Activated CD4-positive, alpha-beta T cell treated with anti-CD3 and anti-CD28 coated beads, Interleukin-2, Interleukin-6, amounts not matched to agents 100 ng/mL and 50 ng/mL, durations not matched to agents 16 hours and 8 hours (primary cell): Measurements from ENCODE around the gene SLC39A2.
"Not testable (repeated sequence)": the region's sequence is repeated elsewhere in the genome, so short reads cannot be mapped to it uniquely, and the experiment has no call there.

Experiments
- DNase-seq: peaks from one replicate; pipeline ENCODE4 v3.0.0-alpha.2; 2020

Gene SLC39A2

DNA sequence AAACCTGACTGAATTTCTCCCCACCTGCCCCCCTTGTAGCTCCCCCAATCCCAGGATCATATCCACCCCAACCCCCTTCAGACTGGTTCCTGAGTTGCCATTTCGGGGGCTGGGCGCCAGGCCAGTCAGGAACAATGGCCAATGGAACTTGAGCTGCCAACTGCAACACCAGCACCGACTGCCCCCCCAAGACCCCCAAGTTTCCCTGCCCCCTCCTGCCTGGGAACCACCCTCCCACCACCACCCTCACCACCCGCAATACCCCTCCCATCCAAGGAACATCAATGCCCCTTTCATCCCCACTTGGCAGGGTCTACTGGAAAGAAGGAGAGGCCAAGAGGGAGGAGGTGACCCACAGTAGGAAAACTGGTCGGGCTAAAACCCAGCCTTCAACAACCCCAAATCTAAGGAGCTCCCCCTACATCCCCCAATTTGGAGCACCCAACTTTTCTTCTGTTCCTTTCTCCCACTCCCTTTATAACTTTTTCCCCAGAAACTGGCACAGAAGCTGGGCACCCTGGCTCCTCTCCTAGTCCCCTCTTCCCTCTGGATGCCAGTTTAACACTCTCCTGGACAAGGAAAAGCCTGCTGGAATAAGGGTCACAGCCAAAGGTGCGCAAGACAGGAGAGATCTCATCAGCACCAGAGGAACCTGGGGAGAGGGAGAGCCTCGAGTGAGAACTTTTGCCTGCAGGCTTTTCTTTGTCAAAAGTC lies 27.3 kb downstream of the SLC39A2 start:
- no peak for DNase-seq

DNA sequence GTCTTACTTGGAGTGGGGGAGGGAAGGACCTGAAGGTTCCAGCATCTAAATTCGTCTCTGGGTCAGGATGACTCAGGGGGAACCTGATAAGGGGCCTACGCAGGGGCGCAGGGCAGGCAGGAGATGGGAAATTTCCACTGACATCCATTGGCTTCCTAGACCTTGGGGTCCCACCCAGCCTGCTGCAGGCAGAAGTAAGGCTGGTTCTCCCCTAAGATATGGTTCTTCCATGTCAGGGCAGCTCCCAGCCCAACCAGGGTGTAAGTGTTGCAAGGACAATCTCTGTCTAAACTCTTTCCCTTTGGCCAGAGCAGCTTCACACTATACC lies 27.9 kb downstream of the SLC39A2 start:
- no peak for DNase-seq

DNA sequence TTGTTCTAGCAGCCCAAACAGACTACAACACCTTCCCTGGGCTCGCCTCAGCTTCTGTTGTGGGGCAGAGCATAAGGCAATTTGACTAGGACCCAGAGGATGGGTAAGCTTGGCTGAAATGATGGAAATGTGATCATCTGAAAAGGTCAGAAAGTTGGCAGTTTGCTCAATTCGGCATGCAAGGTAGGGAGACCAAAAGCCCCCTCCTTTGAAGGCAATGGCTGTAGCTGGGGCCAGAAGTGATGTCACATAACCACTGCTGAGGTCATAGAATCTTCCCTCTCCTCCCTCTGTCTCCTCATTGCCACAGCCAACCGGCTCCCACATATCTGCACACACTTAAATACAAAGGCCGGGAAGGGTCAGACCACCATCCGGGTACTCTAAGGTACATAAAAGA lies 30.8 kb downstream of the SLC39A2 start, which contains the start of gene TPPP2:
TPPP2 (plus strand) TSS at position 301 of the 400 bp plus-strand sequence. CDS start 365 bp downstream, outside the sequence.
- DNase-seq = no peak

DNA sequence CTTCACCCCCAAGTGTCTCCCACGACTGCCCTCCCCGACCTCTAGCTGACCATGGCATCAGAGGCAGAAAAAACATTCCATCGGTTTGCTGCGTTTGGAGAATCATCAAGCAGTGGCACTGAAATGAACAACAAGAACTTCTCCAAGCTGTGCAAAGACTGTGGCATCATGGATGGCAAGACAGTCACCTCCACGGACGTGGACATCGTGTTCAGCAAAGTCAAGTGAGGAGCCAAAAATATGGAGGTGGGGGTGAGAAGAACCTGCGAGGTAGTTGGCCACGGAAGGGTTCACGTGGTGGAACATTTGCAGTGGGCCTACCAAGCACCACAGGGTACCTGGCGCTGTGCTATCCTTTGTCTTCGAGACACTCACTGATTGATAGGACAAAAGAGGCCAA lies 31.4 kb downstream of the SLC39A2 start:
- DNase-seq = no peak

DNA sequence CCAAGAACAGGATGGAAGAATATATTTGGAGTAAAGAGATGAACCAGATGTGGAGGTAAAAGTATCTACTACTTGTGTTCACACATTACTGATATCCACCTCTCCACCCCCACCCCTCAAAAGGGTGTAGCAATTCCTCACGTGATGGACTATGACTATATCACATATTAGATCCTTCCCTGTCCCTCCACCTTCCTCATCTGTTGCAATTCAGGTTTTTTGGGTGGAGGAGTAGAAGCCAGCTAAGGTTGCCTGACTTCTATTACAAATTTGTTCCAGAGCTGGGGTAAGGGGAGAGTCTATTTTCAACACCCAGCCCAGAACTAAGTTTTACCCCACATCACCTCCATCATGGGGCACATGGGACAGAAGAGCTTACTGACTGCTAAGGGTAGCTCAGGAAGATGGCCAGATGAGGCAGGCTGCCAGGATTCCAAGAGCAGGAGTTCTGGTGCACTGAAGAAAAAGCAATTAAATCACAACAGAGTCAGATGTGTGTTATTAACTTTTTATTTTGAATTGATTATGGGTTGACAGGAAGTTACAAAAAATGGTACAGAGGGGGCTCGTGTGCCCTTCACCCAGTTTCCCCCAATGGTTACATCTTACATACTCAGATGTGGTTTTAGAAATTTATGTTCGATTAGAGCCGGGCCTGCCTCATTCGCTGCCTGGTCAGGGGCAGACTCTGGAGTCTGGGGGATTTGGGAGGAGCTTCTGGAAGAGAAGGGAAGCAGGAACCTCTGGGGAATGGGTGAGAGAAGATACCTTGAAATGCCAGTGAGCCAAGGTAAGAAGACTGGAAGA lies 33.4 kb downstream of the SLC39A2 start:
- no peak for DNase-seq

DNA sequence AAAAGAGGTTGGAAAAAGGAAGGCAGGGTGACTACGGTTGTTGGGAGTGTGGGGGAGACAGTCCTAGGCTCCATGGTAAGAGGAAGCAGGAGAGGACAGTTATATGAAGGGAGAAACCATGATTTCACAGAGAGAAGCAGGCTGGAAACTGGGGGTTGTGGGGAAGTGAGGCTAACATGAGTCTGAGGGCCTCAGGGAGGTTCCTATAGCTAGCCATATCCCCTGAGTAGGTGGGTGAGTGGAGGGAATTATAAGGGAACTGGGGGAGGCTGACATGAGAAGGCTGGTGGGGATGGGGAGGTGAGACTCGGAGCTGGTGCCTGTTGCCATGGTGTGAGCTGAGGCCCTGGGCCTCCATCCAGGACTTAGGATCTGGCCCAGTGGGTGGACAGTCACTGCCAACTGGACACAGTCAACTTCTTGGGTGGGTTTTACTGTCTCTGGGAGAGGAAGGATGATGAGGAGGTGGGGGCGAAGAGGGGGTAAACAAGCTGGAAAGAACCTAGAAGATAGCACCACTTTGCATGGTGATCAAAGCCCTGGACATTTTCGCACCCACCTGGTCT lies 34.1 kb downstream of the SLC39A2 start:
- DNase-seq = no peak

DNA sequence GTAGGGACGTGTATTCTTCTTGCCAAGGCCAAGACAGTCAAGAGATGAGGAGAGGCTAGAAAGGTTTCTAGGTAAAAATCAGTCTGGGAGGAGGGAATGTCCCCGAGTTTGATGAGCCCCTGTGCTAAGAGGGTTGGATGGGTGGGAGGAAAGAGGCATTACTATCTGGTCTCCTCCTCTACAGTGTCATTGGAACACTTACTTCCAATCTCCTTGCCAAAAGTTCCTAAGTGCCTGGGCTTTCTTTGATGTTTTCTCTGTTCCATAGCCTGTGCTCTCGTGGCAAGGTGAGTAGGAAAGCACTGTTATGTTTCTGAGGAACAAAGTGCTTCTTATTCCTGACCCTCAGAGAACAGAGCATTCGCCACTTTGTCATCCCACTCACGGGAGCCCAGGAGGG lies 35.6 kb downstream of the SLC39A2 start, which contains the start of gene RNASE13:
RNASE13 (minus strand) TSS at position 101 of the 400 bp plus-strand sequence. CDS start 519 bp downstream, outside the sequence.
- no peak for DNase-seq

DNA sequence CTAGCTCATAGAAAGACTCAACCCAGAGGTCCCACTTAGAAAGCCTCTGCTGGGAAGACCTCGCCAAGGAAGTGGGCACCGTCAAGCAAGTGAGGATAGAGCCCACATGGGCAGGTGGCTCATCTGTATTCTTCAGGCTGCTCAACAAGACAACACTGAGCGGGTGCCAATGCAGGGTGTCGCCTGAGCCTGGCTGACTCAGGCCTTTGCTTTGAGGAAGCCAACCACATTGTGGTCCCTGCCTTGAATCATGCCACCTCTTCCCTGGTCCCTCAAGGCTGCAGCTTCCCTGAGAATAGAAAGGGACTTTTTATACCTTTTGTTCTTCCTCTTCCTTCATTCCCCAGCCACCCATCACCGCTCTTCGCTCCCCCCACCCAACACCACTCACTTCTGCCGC lies 37.7 kb downstream of the SLC39A2 start:
- DNase-seq = no peak

DNA sequence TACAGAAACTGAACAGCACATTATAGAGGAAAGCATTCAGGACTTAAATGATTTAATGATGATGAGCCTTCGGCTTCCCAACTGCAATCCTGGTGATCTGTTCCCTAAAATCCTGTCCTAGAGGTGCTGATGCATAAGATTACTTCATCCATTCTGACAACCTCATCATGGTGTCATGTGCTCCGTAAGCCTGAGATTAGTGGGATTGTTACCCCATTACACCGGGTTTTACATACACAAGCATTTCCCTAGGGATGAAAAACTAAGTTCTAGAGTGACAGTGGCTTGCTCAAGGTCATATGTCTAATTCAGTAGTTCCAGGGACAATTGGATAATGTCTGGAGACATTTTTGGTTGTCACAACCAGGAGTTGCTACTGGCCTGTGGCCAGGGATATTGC lies 38.1 kb downstream of the SLC39A2 start:
- DNase-seq = no peak

DNA sequence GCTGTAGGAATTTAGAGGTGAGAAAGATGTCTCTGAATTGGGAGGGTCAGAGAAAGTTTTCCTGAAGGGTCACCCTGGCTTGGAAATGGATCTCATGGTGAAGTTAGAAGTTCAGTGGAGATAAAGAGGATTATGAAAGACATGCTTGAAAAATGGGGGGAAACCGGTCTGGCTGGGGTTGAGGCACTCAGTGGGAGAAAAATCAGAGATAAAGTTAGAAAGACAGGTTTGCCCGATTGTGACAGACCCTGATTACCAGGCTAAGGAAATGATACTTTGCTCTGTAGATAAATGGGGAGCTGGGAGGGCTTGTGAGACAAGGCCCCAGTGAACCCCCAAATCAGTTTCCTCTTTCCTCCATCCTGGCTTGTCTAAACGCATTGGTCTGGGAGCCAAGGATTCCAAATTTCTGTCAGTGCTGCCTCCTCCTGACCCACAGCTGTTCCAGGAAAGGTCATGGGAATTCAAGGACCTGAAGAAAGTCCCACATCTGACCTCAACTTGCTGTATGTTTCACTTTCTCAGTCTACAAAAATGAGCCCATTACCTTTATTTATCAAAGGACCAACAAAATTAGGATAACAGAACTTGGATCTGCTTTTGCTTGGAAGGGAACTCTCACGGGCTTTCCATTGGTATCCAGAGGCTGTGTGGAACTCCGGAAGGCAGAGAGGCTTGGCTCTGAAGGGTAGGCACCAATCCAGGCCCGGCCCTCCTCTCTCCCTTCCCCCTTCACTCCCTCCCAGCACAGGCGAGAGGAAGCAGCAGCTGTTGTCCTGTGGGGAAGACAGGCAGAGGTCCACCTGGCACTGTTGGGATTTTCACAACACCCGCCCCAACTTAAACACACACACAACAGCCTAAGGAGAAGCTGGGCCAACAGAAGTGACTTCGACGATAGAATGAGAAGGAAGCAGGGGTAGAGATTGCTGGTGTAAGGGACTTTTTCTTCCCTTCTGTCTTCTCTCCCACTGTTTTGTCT lies 39.6 kb downstream of the SLC39A2 start:
- no peak for DNase-seq

DNA sequence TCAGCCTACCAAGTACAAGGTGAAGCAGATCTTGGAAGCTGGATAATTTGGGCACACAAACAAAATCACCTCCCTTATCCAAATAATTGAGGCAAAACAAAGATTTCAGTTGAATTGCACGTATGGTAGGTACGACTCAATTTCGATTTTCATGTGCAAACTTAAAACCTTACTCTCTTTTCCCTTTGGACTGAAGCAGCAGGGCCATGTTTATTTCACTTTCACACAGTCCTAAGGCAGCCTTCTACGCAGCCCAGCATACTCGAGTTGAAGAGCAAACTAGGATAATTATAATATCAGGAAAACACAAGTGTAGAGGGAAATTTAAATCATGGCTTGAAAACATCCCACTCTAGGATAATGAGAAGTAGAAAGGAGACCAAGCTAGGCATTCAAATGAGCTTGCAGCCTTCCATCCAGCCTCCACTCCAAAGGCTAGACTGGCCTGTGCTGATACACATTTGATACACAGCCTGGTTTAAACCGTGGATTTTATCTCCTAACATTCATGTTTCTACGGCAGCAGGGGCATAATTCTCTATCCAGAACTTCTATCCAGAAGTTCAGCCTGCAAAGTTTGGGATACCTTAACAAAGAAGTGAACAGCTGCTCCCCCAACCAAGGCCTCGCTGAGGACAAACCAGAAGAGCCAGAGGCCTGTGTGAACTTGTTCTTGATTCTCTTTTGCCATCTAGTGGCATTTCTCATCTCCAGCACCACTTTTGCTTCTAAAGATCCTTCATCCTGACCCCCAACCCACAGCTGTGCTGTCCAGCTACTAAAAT lies 40.7 kb downstream of the SLC39A2 start:
- DNase-seq = peak; percentile 30

DNA sequence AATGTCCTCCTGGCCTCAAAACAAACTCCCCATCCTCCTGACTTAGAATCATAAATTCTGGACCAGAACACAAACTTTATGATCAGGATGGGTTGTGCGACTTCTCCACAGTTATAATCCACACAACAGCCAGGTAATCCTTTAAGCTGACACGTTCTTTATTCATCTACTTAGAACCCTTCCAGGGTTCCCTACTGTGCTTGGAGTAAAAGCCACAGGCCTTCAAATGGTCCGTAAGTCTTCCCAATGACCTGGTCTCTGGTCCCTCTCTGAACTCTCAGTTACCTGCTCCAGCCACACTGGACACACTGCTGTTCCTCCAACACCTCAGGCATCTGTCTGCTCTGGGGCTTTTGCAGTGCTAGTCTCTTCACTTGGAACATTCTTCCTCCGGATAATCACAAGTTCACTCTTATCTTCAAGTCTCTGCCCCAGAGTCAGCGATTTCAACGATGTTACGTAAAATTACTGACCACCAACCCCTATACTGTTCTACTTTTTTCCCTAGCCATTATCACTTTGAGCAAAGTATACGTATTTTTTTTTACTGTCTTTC lies 41.4 kb downstream of the SLC39A2 start:
- DNase-seq = no peak

DNA sequence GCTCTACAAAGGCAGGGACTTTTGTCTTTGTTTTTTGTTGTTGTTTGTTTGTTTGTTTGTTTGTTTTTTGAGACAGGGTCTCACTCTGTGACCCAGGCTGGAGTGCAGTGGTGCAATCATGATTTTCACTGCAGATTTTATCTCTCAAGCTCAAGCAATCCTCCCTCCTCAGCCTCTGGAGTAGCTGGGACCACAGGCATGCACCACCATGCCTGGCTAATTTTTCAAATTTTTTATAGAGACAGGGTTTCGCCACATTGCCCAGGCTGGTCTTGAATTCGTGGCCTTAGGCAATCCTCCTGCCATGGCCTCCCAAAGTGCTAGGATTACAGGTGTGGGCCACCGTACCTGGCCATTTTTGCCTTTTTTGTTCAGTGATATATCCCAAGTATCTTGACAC lies 41.8 kb downstream of the SLC39A2 start:
- not testable (repeated sequence) for DNase-seq

DNA sequence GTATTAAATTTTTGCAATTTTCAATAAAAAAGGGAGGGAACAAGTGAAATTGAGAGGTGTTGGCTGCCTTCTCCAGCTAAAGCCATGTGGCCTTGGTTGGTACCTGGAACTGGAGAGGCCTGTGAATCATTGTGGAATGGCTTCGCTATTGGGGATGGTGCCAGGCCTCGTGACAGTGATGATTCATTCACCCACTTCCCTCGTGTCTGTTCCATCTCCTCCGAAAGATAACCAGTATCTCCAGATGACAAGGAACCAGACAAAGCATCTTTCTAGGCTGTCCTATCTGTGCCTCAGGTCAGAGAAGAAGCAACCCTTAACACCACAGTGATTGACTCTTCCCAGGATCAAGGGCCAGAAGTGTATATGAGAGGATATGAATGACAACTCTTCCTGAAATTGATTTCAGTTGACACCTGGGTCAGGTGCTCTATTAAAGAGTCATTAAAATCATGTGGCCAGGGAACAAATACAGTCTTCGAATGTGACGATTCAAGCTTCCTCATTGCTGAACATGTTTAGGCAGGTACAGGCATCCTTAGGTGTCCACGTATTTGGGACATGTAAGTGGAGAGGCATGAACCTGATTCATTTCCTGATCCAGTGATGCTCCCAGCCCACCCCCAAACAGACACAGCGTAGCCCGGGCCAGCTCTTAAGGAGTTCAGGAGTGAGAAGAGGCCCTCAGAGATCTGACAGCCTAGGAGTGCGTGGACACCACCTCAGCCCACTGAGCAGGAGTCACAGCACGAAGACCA lies 42.8 kb downstream of the SLC39A2 start, which contains the start of gene RNASE7:
RNASE7 (plus strand) TSS at position 687 of the 758 bp plus-strand sequence. CDS start 631 bp downstream, outside the sequence.
- DNase-seq = no peak

DNA sequence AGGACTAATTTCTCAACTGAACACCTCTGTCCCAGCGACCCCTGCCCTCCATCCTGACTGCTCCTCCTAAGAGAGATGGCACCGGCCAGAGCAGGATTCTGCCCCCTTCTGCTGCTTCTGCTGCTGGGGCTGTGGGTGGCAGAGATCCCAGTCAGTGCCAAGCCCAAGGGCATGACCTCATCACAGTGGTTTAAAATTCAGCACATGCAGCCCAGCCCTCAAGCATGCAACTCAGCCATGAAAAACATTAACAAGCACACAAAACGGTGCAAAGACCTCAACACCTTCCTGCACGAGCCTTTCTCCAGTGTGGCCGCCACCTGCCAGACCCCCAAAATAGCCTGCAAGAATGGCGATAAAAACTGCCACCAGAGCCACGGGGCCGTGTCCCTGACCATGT lies 43.8 kb downstream of the SLC39A2 start:
- DNase-seq = no peak

DNA sequence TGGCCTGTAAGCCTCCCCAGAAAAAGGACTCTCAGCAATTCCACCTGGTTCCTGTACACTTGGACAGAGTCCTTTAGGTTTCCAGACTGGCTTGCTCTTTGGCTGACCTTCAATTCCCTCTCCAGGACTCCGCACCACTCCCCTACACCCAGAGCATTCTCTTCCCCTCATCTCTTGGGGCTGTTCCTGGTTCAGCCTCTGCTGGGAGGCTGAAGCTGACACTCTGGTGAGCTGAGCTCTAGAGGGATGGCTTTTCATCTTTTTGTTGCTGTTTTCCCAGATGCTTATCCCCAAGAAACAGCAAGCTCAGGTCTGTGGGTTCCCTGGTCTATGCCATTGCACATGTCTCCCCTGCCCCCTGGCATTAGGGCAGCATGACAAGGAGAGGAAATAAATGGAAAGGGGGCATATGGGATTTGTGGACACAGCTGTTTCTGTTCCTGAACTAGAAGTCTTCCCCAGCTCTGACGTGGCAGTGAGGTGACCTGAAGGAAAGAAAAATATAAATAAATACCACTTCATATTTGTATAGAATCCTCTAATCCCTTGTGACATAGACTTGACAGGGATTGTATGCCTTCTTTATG lies 44.4 kb downstream of the SLC39A2 start:
- no peak for DNase-seq

DNA sequence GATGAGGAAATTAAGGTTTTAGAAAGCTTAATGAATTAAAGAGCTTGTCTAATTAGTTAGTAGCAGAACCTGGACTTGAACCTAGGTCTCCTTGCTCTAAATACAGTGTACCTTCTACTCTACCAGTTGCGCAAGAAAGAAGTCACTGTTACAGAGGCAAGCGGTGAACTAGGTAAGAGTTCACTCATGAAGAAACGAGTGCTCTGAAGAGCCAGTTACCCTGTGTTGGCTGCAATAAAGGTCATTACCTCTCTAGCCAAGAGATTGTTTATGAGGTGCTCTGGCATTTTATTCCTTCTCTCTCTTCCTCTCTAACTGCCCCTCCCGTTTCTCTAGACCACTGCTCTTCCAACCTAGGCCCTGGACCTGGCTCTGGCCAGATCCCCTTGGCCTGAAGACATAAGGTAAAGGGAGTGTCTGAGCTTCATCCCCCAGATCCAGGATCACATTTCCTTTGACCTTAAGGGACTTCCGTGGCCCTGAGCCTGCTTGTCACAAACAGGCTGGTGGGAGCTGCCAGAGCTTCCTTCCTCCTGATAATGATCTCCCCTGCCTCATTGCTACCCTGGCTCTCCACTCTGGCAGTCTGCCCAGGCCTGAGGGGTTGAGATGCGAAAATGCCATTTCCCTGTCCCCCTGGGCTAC lies 45.0 kb downstream of the SLC39A2 start:
- no peak for DNase-seq

DNA sequence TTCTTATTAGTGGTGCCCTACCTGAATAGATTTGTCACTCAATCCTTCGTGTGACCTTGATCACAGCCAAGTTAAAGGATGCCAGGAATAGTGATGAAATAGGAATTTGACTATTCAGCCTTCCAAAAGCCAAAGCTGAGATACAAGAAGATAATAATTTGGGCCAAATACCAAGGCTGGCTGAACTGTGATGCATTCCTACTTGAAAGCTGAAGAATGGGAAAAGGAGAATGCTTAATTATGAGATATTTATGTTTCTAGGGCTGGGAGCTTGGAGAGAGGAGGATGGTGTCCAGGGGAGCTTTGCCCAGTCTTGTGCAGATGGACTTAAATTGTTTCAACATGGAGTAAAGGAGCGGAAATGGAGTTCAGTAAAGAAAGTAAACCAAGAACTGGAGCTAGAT lies 48.3 kb downstream of the SLC39A2 start:
- DNase-seq = no peak

DNA sequence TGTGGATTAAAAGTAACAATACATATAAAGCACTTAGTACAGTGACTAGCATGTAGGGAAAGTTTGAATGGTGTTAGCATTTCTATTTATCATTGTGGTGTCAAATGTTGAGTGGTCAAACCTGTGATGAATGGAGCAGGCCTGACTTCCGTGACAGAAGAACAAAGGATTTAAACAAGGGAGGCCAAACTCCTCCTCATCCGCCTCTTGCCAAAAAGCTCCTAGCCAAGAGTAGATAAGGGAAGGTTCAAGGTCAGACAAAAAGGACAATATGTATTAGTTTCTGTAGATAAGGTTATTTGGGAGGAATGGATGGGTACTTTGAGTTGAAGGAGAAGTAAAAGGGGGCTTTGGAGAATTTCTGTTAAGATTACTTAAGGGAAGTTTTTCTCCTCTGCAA lies 49.5 kb downstream of the SLC39A2 start:
- no peak for DNase-seq

DNA sequence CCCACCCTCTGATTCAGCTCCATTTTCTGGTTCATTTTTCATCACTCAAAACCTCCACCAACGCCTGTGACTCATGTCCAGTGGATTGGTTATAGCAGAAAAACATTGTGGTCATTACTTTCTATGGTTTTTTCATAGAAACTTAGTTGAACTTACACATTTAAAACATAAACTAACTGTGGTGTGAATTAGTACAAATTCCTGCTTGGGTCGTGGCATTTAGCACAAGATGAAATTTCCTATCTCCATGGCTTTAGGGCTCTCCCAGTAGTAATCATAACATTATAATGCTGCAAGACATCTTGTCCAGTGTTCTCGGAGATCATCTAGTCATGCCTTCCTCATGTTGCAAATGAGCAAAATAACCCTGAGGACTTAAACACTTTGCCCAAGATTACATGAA lies 50.2 kb downstream of the SLC39A2 start:
- no peak for DNase-seq
